ENCODE results near the gene NLRC5. TPM values are rescaled to one million over a fixed set of nuclear protein-coding genes. Genes with fewer than 3 reads are reported as not detected.
A peak's percentile ranks its signal among the peaks of the same experiment; 100 is the strongest.

Gene NLRC5
- total RNA-seq, 2 donors from 2014 or later = 182 to 219 TPM

- H3K27ac Mint-ChIP-seq = peak overlapping the region; percentile 58
These were observed 38.7 kb downstream of the NLRC5 start for GRCh38 chr16:57028086-57028485.

GRCh38 chr16:57029161-57030160 is 40.1 kb downstream of the NLRC5 start:
- ATAC-seq (replicated peaks) = no peak
- H3K4me3 Mint-ChIP-seq = no peak overlapping the region
- H3K27me3 Mint-ChIP-seq = no peaks in the 10 kb centered on the region
- peaks cover 22% of the 10 kb centered on the region for H3K4me1 Mint-ChIP-seq
- H3K27ac Mint-ChIP-seq = peak overlapping the region; percentile 79
- H3K36me3 Mint-ChIP-seq (ENCODE audit: low read depth) = peaks cover 87% of the 10 kb centered on the region
- no peaks in the 10 kb centered on the region for H3K9me3 Mint-ChIP-seq

More at GRCh38 chr16:57028086-57028485, 38.7 kb downstream of the NLRC5 start:
- H3K27me3 Mint-ChIP-seq = no peaks in the 10 kb centered on the region
- no peak for ATAC-seq (replicated peaks)
- peaks cover 90% of the 10 kb centered on the region for H3K36me3 Mint-ChIP-seq (ENCODE audit: low read depth)
- H3K4me3 Mint-ChIP-seq = no peak overlapping the region
- H3K4me1 Mint-ChIP-seq = peaks cover 25% of the 10 kb centered on the region
- no peaks in the 10 kb centered on the region for H3K9me3 Mint-ChIP-seq

- peak overlapping the region; percentile 79 for H3K27ac Mint-ChIP-seq
- H3K4me1 Mint-ChIP-seq = peaks cover 26% of the 10 kb centered on the region
- no peaks in the 10 kb centered on the region for H3K27me3 Mint-ChIP-seq
- H3K36me3 Mint-ChIP-seq (ENCODE audit: low read depth) = peaks cover 90% of the 10 kb centered on the region
- no peak overlapping the region for H3K4me3 Mint-ChIP-seq
- no peak for ATAC-seq (replicated peaks)
- no peaks in the 10 kb centered on the region for H3K9me3 Mint-ChIP-seq
These were observed 41.1 kb downstream of the NLRC5 start for GRCh38 chr16:57030346-57030902.

GRCh38 chr16:57031156-57031555 is 41.8 kb downstream of the NLRC5 start:
- Mint-ChIP-seq H3K4me3 (no peak overlapping the region), H3K9me3 (no peaks in the 10 kb centered on the region), H3K27me3 (no peaks in the 10 kb centered on the region), H3K4me1 (peaks cover 32% of the 10 kb centered on the region), H3K36me3 (ENCODE audit: low read depth) (peaks cover 90% of the 10 kb centered on the region), H3K27ac (peak overlapping the region; percentile 8)
- no peak for ATAC-seq (replicated peaks)

- ATAC-seq (replicated peaks) = no peak
- H3K4me3 Mint-ChIP-seq = no peak overlapping the region
- peaks cover 29% of the 10 kb centered on the region for H3K4me1 Mint-ChIP-seq
- H3K36me3 Mint-ChIP-seq (ENCODE audit: low read depth) = peaks cover 88% of the 10 kb centered on the region
- no peaks in the 10 kb centered on the region for H3K27me3 Mint-ChIP-seq
- no peaks in the 10 kb centered on the region for H3K9me3 Mint-ChIP-seq
- no peak overlapping the region for H3K27ac Mint-ChIP-seq
These were observed 43.0 kb downstream of the NLRC5 start for GRCh38 chr16:57032346-57032745.

GRCh38 chr16:57032931-57033330 is 43.6 kb downstream of the NLRC5 start:
- peaks cover 90% of the 10 kb centered on the region for H3K36me3 Mint-ChIP-seq (ENCODE audit: low read depth)
- H3K4me3 Mint-ChIP-seq = no peak overlapping the region
- peaks cover 30% of the 10 kb centered on the region for H3K4me1 Mint-ChIP-seq
- H3K27me3 Mint-ChIP-seq = no peaks in the 10 kb centered on the region
- H3K9me3 Mint-ChIP-seq = no peaks in the 10 kb centered on the region
- no peak for ATAC-seq (replicated peaks)
- H3K27ac Mint-ChIP-seq = peak overlapping the region; percentile 74

- Mint-ChIP-seq H3K36me3 (ENCODE audit: low read depth) (peaks cover 90% of the 10 kb centered on the region), H3K9me3 (no peaks in the 10 kb centered on the region), H3K4me1 (peaks cover 50% of the 10 kb centered on the region), H3K27me3 (no peaks in the 10 kb centered on the region), H3K27ac (peak overlapping the region; percentile 66), H3K4me3 (no peak overlapping the region)
- ATAC-seq (replicated peaks) = no peak
These were observed 47.0 kb downstream of the NLRC5 start for GRCh38 chr16:57036315-57036714.

- Mint-ChIP-seq H3K9me3 (no peaks in the 10 kb centered on the region), H3K27me3 (no peaks in the 10 kb centered on the region), H3K27ac (peak overlapping the region; percentile 99), H3K36me3 (ENCODE audit: low read depth) (peaks cover 90% of the 10 kb centered on the region), H3K4me3 (no peak overlapping the region), H3K4me1 (peaks cover 56% of the 10 kb centered on the region)
- ATAC-seq (replicated peaks) = no peak
These were observed 47.6 kb downstream of the NLRC5 start for GRCh38 chr16:57036945-57037344.

- Mint-ChIP-seq H3K4me3 (peak overlapping the region; percentile 33), H3K36me3 (ENCODE audit: low read depth) (peaks cover 92% of the 10 kb centered on the region)
- ATAC-seq (replicated peaks) = no peak
These were observed 48.8 kb downstream of the NLRC5 start for GRCh38 chr16:57038166-57038565.

GRCh38 chr16:57039148-57039812 is 49.9 kb downstream of the NLRC5 start:
- Mint-ChIP-seq H3K27me3 (no peaks in the 10 kb centered on the region), H3K27ac (peak overlapping the region; percentile 99), H3K4me3 (peak overlapping the region; percentile 84), H3K4me1 (peaks cover 70% of the 10 kb centered on the region), H3K36me3 (ENCODE audit: low read depth) (peaks cover 94% of the 10 kb centered on the region), H3K9me3 (no peaks in the 10 kb centered on the region)
- no peak for ATAC-seq (replicated peaks)

More at GRCh38 chr16:57038166-57038565, 48.8 kb downstream of the NLRC5 start:
- Mint-ChIP-seq H3K9me3 (no peaks in the 10 kb centered on the region), H3K27me3 (no peaks in the 10 kb centered on the region), H3K27ac (peak overlapping the region; percentile 99), H3K4me1 (peaks cover 65% of the 10 kb centered on the region)

- peak; percentile 81 for ATAC-seq (replicated peaks)
- Mint-ChIP-seq H3K4me1 (peaks cover 57% of the 10 kb centered on the region), H3K4me3 (peak overlapping the region; percentile 84), H3K27ac (peak overlapping the region; percentile 99), H3K36me3 (ENCODE audit: low read depth) (peaks cover 94% of the 10 kb centered on the region), H3K9me3 (no peaks in the 10 kb centered on the region), H3K27me3 (no peaks in the 10 kb centered on the region)
These were observed 52.1 kb downstream of the NLRC5 start for GRCh38 chr16:57041182-57042156.

- Mint-ChIP-seq H3K4me1 (peaks cover 53% of the 10 kb centered on the region), H3K4me3 (peak overlapping the region; percentile 84), H3K9me3 (no peaks in the 10 kb centered on the region), H3K27me3 (no peaks in the 10 kb centered on the region), H3K36me3 (ENCODE audit: low read depth) (peaks cover 96% of the 10 kb centered on the region), H3K27ac (peak overlapping the region; percentile 99)
- ATAC-seq (replicated peaks) = peak; percentile 82
These were observed 53.1 kb downstream of the NLRC5 start for GRCh38 chr16:57042157-57043111.

GRCh38 chr16:57043248-57043647 is 53.9 kb downstream of the NLRC5 start:
- H3K27ac Mint-ChIP-seq = peak overlapping the region; percentile 99
- peaks cover 96% of the 10 kb centered on the region for H3K36me3 Mint-ChIP-seq (ENCODE audit: low read depth)
- H3K27me3 Mint-ChIP-seq = no peaks in the 10 kb centered on the region
- ATAC-seq (replicated peaks) = no peak
- H3K4me1 Mint-ChIP-seq = peaks cover 48% of the 10 kb centered on the region
- H3K9me3 Mint-ChIP-seq = no peaks in the 10 kb centered on the region
- H3K4me3 Mint-ChIP-seq = peak overlapping the region; percentile 84

All from activated T-helper 17 cell treated with anti-CD3 and anti-CD28 coated beads, Interleukin-2, amount 50 U/mL, for 72 hours (primary cell).